K562 (cell line): ENCODE data around the gene CARD9. TPM values are rescaled to one million over a fixed set of nuclear protein-coding genes. Genes with fewer than 3 reads are reported as not detected.
A peak's percentile ranks its signal among the peaks of the same experiment; 100 is the strongest.

Experiments
- ATAC-seq: fragments of 200-7000 bp; cut with Tn5 transposase; 3 replicates; pipeline ENCODE4 v1.9.1; 2020; ENCODE audit warnings: moderate library complexity
- BruUV-seq: library from RNA; stranded (reverse); fragments of 400-500 nt; replicated peaks from 2 replicates; lab custom pipeline; 2021; lab: Mats Ljungman, UMichigan
- CTCF ChIA-PET: fragments of 300-600 bp; formaldehyde crosslinking; extraction: SDS; loops from one replicate; lab custom pipeline; 2021; ENCODE audit warnings: low intra/inter-chr PET ratio; lab: Yijun Ruan, JAX
- POLR2A ChIA-PET: fragments of 300-600, 350-650 bp; sonication (Branson Sonifier 250); formaldehyde crosslinking; extraction: SDS; loops from one replicate; lab custom pipeline; 2021; ENCODE audit warnings: antibody characterized with exemption, inconsistent platforms; lab: Yijun Ruan, JAX
- DNase-seq, 4 experiments: peaks; one replicate each; pipeline versions ENCODE4 v3.0.0 to v3.0.0-alpha.2; 2011 to 2018; ENCODE audit warnings: low spot score in 3 of 4, mixed read lengths in 3 of 4; ENCODE audit errors: extremely low read depth in 1 of 4
- FAIRE-seq: peaks from 2 replicates; lab custom pipeline; 2011; peaks lifted over from hg19 to GRCh38; lab: Jason Lieb, UNC
- H2AFZ ChIP-seq: 2 replicates; pipeline ENCODE4 v1.6.0; 2011; ENCODE audit warnings: low read depth, low read length, control low read depth, inconsistent platforms
- H3K27ac ChIP-seq: fragments of 200-600 bp; 3 replicates; pipeline ENCODE4 v1.8.0; 2011; ENCODE audit warnings: low read depth, mild to moderate bottlenecking, control low read depth, inconsistent platforms, low read length, moderate library complexity, mixed read lengths; ENCODE audit errors: extremely low read depth
- H3K27me3 ChIP-seq, 2 experiments: fragments of 300-600 bp in 1 of 2; 2 replicates in 1 of 2; 3 replicates in 1 of 2; pipeline versions ENCODE4 v1.6.0 to v1.8.0; 2011; ENCODE audit warnings: inconsistent platforms in 2 of 2, low read length in 2 of 2, mild to moderate bottlenecking in 1 of 2, mixed read lengths in 1 of 2, moderate library complexity in 1 of 2; ENCODE audit not compliant: control insufficient read depth in 2 of 2, insufficient read depth in 2 of 2
- H3K36me3 ChIP-seq: fragments of 300-600 bp; 3 replicates; pipeline ENCODE4 v1.8.0; 2011; ENCODE audit warnings: mild to moderate bottlenecking, low read length, inconsistent platforms; ENCODE audit not compliant: control insufficient read depth, insufficient read depth
- H3K4me1 ChIP-seq, 2 experiments: fragments of 200-600 bp in 1 of 2; replicated peaks in 1 of 2; 2 replicates in 1 of 2; 3 replicates in 1 of 2; pipeline versions ENCODE4 v1.5.1 to v1.8.0; 2011; ENCODE audit warnings: inconsistent platforms in 2 of 2, low read length in 2 of 2, mild to moderate bottlenecking in 1 of 2, mixed read lengths in 1 of 2, moderate library complexity in 1 of 2; ENCODE audit not compliant: control insufficient read depth in 2 of 2, insufficient read depth in 2 of 2
- H3K4me2 ChIP-seq: 2 replicates; pipeline ENCODE4 v1.6.1; 2011; ENCODE audit warnings: low read length, control low read depth, inconsistent platforms, mixed read lengths; ENCODE audit not compliant: insufficient read depth
- H3K4me3 ChIP-seq: fragments of 200-600 bp; sonication (generic), shearing (Covaris generic); 2 replicates; pipeline ENCODE4 v1.5.1; 2016; ENCODE audit warnings: control low read depth, inconsistent platforms
- H3K79me2 ChIP-seq: fragments of 200-600 bp; 3 replicates; pipeline ENCODE4 v1.8.0; 2011; ENCODE audit warnings: low read length, inconsistent platforms; ENCODE audit not compliant: control insufficient read depth, insufficient read depth
- H3K9ac ChIP-seq, 2 experiments: 2 replicates each; pipeline versions ENCODE4 v1.6.0 to v1.6.1; 2011; ENCODE audit warnings: low read depth in 2 of 2, low read length in 2 of 2, control low read depth in 1 of 2, inconsistent platforms in 1 of 2, mild to moderate bottlenecking in 1 of 2, mixed read lengths in 1 of 2; ENCODE audit not compliant: insufficient read depth in 1 of 2
- H3K9me1 ChIP-seq: one replicate; pipeline ENCODE4 v1.6.0; 2011; ENCODE audit warnings: inconsistent platforms, mild to moderate bottlenecking, low read length, moderate library complexity; ENCODE audit not compliant: control insufficient read depth, insufficient read depth
- H3K9me3 ChIP-seq: replicated peaks from 2 replicates; pipeline ENCODE4 v1.5.1; 2011; ENCODE audit warnings: low read depth, low read length, inconsistent platforms; ENCODE audit not compliant: control insufficient read depth, insufficient read depth
- H4K20me1 ChIP-seq: replicated peaks from 2 replicates; pipeline ENCODE4 v1.6.1; 2011; ENCODE audit warnings: low read length, inconsistent platforms, mixed read lengths; ENCODE audit not compliant: control insufficient read depth, insufficient read depth
- HMGN3 ChIP-seq: IDR thresholded peaks from 2 replicates; pipeline ENCODE4 v1.6.1; 2011; ENCODE audit warnings: borderline replicate concordance, low read depth, mild to moderate bottlenecking, mixed read lengths, low read length; ENCODE audit not compliant: insufficient read length; ENCODE audit errors: extremely low read depth
- POLR2G ChIP-seq: fragments of 200-400 bp; formaldehyde crosslinking; IDR thresholded peaks from 2 replicates; pipeline ENCODE4 v1.6.1; 2017; ENCODE audit warnings: low read depth, mild to moderate bottlenecking, antibody characterized with exemption, low read length, moderate library complexity
- RBFOX2 ChIP-seq: fragments of 200-400 bp; formaldehyde crosslinking; IDR thresholded peaks from 2 replicates; pipeline ENCODE4 v1.6.1; 2017; ENCODE audit warnings: low read depth, mild to moderate bottlenecking, low read length, moderate library complexity
- WGBS: fragments of 100-300 bp; shearing (Covaris generic); methylation state at CpG from one replicate; pipeline ENCODE4 v1.1.6; 2016; ENCODE audit warnings: low coverage, mixed read lengths; ENCODE audit not compliant: insufficient coverage; ENCODE audit errors: missing lambda C conversion rate; 5-methylcytosine and 5-hydroxymethylcytosine counted together
- in situ Hi-C: fragments of 300-500 bp; cut with MboI; formaldehyde crosslinking; loops from 4 replicates; pipeline ENCODE4 v1.15.0; 2018; ENCODE audit warnings: inconsistent platforms, mixed read lengths
- intact Hi-C: fragments of 100-400 bp; cut with micrococcal nuclease; formaldehyde crosslinking; loops from 2 replicates; pipeline ENCODE4 v1.14.2; 2022
- polyA plus RNA-seq, 8 experiments: library from polyadenylated mRNA; depleted of rRNA in 4 of 8; stranded (reverse) in 5 of 8; unstranded in 3 of 8; fragments of >200 nt; fragmentation: Nextera tagmentation in 2 of 8; fragmentation: Illumina TruSeq in 1 of 8; extraction: Ambion mirVana in 2 of 8; extraction: Trizol in 1 of 8; gene quantifications; 2 replicates each; pipeline versions ENCODE4 v1.2.1 to v1.2.3, GENCODE V29; 2011 to 2014; ENCODE audit warnings: inconsistent platforms in 1 of 8, missing spikeins in 1 of 8
- total RNA-seq, 7 experiments: library from RNA; depleted of rRNA in 6 of 7; stranded (reverse); fragments of >200 nt in 6 of 7; fragmentation: Illumina TruSeq in 2 of 7; extraction: Trizol in 2 of 7; gene quantifications; 2 replicates each; pipeline versions ENCODE4 v1.2.1 to v1.2.3, GENCODE V29; 2011 to 2021; ENCODE audit warnings: low replicate concordance in 1 of 7

Gene CARD9
- total and polyA plus RNA-seq, 9 of the 15 experiments (the other 6 are each of a cell fraction or from before 2014, with no cell fraction given), result 1.7 to 53.0 (median 9.7) TPM

DNA sequence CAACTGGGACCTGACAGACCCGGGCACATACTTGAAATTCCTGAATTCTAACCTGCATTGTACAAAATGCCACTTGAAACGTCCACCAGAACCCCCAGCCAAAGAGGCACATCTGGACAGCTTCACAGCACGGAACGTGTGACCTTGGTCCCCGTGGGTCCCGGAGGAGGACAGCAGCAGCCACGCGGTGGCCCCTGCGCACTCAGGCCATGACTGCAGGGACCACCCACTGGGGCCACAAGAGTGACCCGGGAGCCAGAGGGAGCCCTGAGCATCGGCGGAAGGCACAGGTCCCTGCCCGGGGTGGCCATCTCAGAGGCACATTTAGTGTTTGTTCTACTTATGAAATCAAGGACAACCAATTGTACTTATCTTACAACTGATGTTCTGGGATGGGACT lies 28.6 kb upstream of the CARD9 start:
- FAIRE-seq (no peak), DNase-seq (no peak), ATAC-seq (no peak)
- ChIA-PET CTCF (interaction anchor here (0.7 to 1.0 kb wide), 2 partner anchors 61 to 63 kb away, joined by 3 read pairs; no protein-coding TSS in a partner anchor), POLR2A (interaction anchor here (0.6 to 1.1 kb wide), 6 partner anchors 8 to 731 kb away, joined by 3 to 4 read pairs (median 3); no protein-coding TSS in a partner anchor)
- Histone ChIP-seq H4K20me1 (no peaks in the 10 kb centered on the region; the same call in 1 of the 2 replicates), H2AFZ (no peak overlapping the region), H3K9me3 (no peaks in the 10 kb centered on the region), H3K4me2 (no peak overlapping the region), H3K4me3 (no peak overlapping the region), H3K79me2 (peaks cover 31% of the 10 kb centered on the region), H3K9me1 (no peaks in the 10 kb centered on the region), H3K4me1 (peaks cover 7 to 44% of the 10 kb centered on the region in 2 experiments; a peak in 4 of 5 replicates), H3K36me3 (peaks cover 71% of the 10 kb centered on the region), H3K9ac (no peak overlapping the region), H3K27me3 (no peaks in the 10 kb centered on the region), H3K27ac (no peak overlapping the region)
- intact Hi-C loops, result no loop called here
- in situ Hi-C loops, result no loop called here
- BruUV-seq, result no TSS peak
- TF ChIP-seq HMGN3 (no peak), POLR2G (peak; percentile 63), RBFOX2 (peak; percentile 53)
- 86% methylated on average over 11 of the region's 13 CpGs for WGBS
